Activated T-cell treated with anti-CD3 and anti-CD28 coated beads, Interleukin-2, amount 50 U/mL, for 1 hour (primary cell): ENCODE data around the gene LDB3.

Source experiments
- DNase-seq: peaks from one replicate; pipeline ENCODE4 v3.0.0-alpha.2; 2020

LDB3 gene

DNA sequence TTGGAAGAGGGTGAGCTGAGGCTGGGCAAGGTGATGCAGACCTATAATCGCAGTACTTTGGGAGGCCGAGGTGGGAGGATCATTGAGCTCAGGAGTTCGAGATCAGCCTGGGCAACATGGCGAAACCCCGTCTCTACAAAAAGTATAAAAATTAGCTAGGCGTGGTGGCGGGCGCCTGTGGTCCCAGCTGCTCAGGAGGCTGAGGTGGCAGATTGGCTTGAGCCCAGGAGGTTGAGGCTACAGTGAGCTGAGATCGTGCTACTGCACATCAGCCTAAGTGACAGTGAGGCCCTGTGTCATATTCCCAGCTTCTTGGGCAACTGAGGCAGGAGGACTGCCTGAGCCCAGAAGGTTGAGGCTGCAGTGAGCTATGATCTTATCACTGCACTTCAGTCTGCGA is 101.7 kb downstream of the LDB3 start:
- no peak for DNase-seq

DNA sequence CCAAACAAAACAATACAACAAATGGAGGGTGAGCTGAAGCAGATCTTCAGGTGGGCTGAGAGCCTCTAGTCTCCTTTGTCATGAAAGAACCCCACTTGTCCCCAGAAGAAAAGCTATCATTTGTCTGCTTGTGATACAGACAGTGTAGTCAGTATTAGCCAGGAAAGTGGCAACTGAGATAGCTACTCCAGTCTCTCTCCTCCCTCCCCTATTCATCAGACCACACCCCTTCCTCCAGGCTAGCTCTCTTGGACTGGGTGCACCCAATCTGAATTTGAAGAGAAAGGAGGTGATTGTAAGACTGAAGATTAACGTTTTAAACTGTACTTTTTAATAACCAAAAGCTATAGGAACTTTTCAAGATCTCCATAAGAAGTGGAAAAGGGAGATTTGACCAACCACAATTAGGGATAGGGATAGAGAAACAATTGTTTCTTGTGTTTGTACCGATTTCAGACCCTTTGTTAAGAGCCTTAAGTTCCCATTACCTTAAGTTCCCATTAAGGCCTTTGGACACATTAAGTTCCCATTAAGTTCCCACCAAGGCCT is 102.2 kb downstream of the LDB3 start:
- no peak for DNase-seq

DNA sequence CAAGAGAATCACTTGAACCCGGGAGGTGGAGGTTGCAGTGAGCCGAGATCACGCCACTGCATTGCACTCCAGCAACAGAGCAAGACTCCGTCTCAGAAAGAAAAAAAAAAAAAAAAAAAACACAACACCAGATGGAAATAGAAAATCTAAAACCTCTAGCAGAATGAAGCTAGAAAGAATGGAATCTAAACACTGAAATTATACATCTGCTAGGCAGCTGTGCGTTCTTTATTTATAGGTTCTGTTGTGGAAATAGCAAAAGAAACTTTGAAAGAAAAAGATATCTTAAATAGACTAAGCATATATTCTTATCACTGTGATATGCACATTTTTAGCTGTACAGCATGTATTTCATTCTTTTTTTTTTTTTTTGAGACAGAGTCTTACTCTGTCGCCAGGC is 105.2 kb downstream of the LDB3 start:
- no peak for DNase-seq

DNA sequence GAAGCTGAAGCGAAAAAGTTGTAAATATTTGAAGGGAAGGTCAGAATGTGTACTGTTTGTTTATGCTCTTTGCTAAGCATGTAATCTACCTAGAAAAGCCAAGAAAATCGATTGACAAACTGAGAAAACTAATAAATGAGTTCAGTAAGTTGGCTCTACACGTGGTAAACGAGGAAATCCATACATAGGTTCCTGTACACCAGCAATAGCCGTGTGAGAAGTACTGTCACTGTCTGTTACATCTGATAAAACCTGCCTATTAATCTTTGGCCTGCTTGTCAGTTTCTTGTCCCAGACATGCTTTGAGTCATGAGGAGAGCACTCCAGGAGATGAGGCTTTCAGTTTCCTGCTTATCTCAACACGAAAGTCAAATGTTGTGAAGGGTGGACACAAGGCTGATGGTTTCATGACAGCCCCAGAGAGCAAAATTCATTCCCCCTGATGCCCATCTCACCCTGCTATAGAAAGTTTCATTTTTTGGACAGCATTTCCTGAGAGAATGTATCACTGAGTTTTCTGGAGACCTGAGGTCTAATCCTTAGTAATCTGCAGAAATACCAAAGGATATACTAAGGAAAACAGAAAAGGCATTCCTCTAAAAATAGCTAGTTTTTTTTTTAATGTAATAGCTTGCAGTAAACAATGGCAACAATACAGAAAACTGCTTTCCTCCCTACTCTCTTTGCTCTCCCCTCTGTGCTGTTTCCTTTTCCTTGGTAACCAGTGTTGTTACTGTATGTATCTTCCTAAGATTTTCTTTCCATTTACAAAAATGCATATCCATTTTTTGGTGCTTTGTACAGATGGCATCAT is 107.0 kb downstream of the LDB3 start:
- no peak for DNase-seq

DNA sequence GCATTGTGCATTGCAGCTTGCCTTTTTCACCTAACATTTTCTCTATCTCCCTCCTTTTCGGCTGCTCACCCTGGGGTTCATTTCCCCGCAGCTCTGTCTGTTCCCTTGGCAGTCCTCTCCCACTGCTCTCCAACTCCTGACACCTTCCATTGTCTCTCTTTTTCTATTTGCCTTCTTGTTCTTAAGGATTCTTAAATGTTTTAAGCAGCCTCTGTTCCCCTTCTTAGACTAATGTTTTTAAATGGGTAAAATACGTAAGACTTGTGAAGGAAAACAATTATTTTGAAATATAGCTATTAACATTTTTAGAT is 107.5 kb downstream of the LDB3 start:
- no peak for DNase-seq

DNA sequence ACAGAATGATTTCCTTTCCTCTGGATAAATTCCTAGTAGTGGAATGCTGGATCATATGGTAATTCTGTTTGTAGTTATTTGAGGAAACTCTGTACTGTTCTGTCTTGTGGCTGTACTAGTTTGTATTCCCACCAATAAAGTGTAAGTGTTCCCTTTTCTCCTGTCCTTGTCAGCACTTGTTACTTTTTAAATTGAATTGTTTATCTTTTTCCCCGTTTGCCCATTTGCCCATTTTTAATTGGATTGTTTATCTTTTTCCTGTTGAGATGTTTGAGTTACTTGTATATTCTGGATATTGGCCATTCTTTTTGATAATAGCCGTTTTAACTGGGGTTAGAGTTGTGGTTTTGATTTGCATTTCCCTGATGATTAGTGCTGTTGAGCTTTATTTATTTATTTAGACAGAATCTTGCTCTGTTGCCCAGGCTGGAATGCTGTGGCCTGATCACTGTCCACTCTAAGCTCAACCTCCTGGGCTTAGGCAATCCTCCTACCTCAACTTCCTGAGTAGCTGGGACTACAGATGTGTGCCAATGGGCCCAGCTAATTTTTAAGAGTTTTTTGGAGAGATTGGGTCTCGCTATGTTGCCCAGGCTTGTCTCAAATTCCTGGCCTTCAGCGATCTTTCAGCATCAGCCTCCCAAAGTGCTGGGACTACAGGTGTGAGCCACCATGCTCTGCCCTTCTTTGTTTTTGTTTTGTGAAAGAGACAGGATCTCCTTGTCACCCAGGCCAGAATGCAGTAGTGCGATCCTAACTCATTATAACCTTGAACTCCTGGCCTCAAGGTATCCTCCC is 111.1 kb downstream of the LDB3 start:
- no peak for DNase-seq

DNA sequence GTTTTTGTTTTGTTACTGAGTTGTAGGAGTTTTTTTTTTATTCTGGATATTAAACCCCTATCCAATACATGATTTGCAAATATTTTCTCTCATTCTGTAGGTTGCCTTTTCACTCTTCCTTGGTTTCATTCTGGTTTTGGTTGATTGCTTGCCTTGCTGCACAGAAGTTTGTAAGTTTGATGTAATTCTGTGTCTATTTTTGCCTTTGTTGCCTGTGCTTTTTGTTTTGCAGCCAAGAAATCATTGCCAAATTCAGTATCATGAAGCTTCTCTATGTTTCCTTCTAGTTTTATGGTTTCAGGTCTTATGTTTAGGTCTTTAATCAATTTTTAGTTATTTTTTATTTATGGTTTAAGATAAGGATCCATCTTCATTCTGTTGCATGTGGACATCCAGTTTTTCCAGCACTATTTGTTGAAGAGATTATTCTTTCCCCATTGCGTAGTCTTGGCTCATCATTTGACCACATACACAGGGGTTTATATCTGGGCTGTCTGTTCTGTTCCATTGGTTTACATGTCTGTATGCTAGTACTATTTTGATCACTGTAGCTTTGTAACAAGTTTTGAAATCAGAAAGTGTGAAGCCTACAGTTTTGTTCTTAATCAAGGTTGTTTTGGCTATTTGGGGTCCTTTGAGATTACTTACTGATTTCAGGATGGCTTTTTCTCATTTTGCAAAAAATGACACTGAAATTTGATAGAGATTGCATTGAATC is 114.5 kb downstream of the LDB3 start:
- no peak for DNase-seq

DNA sequence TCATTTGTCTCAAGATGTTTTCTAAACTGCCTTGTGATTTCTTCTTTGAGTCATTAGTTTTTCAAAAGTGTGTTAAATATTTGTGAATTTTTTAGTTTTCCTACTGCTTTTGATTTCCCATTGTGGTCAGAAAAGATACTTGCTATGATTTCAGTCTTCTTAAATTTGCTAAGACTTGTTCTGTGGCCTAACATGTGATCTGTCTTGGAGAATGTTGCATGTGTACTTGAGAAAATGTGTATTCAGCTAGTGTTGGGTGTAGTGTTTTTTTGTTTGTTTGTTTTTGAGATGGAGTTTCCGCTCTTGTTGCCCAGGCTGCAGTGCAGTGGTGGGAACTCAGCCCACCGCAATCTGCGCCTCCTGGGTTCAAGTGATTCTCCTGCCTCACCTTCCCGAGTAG is 116.7 kb downstream of the LDB3 start:
- no peak for DNase-seq
